ENCODE data around the gene FOSL2. TPM values are rescaled to one million over a fixed set of nuclear protein-coding genes. Genes with fewer than 3 reads are reported as not detected.
A peak's percentile ranks its signal among the peaks of the same experiment; 100 is the strongest.

The FOSL2 gene
- total and polyA plus RNA-seq, 8 donors = 11.7 to 114 (median 15.1) TPM

DNA sequence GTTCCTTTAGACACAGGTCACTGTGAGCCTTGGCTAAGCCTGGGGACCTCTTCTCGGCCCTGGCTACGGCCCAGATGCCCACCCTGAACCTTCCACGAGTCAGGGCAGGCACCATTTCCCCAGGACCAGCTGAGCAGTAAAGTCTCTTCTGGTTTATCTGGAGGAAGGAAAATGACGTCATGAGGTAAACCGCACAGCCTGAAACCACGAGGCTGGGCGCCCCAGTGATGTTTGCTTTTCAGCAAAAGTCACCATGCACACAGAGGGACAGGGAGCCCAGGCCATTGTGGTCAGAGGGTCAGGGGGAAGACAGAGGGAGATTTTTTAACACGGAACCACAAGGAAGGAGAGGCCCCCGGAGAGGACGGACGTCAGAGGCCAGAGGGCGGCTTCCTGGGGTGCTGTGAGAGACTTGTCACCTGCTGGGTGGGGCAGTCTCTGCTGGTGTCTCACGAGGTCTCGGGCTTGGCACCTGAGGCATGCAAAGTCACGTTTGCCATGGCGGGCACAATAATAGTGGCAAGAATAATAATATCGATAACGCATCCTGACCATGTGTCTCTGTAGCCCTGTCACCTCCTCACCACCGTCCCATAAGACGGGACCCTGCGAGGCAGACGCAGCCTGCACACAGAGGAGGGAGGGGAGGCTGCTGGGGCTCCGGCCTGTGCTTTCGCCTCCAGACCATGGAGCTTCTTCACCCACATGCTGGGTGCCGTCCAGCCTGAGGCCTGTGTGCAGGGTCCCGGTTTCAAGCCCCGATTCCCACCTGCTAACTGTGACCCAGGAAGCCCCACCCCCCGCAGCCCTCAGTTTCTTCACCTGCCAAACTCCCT, 33.2 kb upstream of the FOSL2 start:
- no peaks in the 10 kb centered on the region for H3K9me3 ChIP-seq
- TF ChIP-seq, protein P1, sequence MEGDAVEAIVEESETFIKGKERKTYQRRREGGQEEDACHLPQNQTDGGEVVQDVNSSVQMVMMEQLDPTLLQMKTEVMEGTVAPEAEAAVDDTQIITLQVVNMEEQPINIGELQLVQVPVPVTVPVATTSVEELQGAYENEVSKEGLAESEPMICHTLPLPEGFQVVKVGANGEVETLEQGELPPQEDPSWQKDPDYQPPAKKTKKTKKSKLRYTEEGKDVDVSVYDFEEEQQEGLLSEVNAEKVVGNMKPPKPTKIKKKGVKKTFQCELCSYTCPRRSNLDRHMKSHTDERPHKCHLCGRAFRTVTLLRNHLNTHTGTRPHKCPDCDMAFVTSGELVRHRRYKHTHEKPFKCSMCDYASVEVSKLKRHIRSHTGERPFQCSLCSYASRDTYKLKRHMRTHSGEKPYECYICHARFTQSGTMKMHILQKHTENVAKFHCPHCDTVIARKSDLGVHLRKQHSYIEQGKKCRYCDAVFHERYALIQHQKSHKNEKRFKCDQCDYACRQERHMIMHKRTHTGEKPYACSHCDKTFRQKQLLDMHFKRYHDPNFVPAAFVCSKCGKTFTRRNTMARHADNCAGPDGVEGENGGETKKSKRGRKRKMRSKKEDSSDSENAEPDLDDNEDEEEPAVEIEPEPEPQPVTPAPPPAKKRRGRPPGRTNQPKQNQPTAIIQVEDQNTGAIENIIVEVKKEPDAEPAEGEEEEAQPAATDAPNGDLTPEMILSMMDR (IDR thresholded peaks at IDR 0.05) = no peak
- DNase-seq (peak in 3 of 4 donors; percentile 55 to 87 (median 80)), ATAC-seq (peak; percentile 59)
- intact Hi-C loops (cut with DNase I) = no loop called here
- peak overlapping the region in 1 of 2 donors; percentile 80 for H3K27ac ChIP-seq
- H3K36me3 ChIP-seq = no peaks in the 10 kb centered on the region
- peaks cover 12 to 44% of the 10 kb centered on the region in 2 donors for H3K4me1 ChIP-seq
- H3K27me3 ChIP-seq = no peaks in the 10 kb centered on the region
- H3K4me3 ChIP-seq = no peak overlapping the region

DNA sequence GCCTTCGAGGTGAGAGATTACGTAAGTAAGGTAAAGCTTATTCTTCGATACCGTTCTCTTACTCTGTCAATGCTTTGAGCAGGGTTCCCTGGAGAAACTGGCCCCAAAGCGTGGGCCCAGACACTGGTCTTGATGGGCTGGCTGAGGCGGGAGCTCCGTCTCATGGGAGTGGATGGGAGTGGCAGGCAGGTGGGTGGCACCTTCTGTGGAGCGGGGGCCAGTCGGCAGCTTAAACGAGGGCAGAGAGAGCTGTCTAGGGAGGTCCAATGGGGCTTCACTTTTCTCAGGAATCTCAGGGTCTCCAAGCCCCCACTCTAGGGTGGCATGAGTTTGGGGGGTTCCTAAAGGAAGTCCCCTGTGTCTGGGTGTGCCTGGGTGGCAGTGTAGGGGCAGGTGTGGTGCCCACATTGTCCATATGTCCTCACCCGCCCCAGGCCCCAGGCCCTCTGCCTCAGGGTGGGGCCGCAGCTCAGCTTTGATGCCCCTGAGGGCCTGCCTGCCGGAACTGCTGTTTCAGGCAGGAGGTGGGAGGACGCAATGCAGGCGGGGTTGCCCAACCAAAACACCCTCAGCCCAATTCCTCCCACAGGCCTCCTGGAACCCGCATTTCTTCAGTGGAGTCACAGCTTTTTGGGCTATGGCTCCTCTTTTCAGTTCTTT, 32.5 kb upstream of the FOSL2 start:
- H3K4me1 ChIP-seq = peaks cover 12 to 47% of the 10 kb centered on the region in 2 donors
- DNase-seq (no peak), ATAC-seq (no peak)
- no peaks in the 10 kb centered on the region for H3K9me3 ChIP-seq
- intact Hi-C loops (cut with DNase I) = no loop called here
- no peaks in the 10 kb centered on the region for H3K27me3 ChIP-seq
- H3K27ac ChIP-seq = peak overlapping the region in 1 of 2 donors; percentile 80
- H3K4me3 ChIP-seq = no peak overlapping the region
- TF ChIP-seq, protein P1 (IDR thresholded peaks at IDR 0.05) = no peak
- no peaks in the 10 kb centered on the region for H3K36me3 ChIP-seq

DNA sequence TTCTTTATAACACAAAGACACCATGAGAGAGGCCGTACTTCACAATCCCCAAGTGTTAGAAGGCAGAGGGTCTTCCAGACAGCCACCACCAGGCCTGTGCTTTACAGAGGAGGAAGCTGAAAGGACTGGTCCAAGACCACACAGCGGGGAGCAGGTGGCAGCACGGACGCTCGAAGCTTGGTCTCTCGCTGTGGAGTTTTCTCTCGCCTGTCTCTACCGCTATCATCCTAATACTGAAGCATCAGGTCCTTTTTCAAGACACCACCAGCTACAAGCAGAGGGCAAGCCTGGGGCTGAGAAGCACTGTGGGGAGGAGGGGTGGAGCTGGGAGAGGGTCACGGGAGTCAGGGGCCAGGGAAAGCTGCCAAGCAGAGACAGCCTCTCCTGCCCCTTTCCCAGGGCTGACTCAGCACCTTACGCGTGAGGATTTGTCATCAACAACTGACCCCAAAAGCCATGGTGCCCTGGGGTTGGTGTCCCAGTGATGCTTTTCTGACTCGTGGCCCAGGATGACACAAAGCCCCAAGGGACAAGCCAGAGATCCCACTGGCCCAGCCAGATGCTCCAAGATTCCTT, 31.9 kb upstream of the FOSL2 start:
- H3K27ac ChIP-seq = peak overlapping the region in 1 of 2 donors; percentile 80
- TF ChIP-seq, protein P1 (IDR thresholded peaks at IDR 0.05) = no peak
- no peak overlapping the region for H3K4me3 ChIP-seq
- intact Hi-C loops (cut with DNase I) = no loop called here
- no peaks in the 10 kb centered on the region for H3K27me3 ChIP-seq
- no peaks in the 10 kb centered on the region for H3K36me3 ChIP-seq
- peaks cover 10 to 49% of the 10 kb centered on the region in 2 donors for H3K4me1 ChIP-seq
- DNase-seq = peak in 1 of 4 donors; percentile 62
- ATAC-seq = no peak
- no peaks in the 10 kb centered on the region for H3K9me3 ChIP-seq

DNA sequence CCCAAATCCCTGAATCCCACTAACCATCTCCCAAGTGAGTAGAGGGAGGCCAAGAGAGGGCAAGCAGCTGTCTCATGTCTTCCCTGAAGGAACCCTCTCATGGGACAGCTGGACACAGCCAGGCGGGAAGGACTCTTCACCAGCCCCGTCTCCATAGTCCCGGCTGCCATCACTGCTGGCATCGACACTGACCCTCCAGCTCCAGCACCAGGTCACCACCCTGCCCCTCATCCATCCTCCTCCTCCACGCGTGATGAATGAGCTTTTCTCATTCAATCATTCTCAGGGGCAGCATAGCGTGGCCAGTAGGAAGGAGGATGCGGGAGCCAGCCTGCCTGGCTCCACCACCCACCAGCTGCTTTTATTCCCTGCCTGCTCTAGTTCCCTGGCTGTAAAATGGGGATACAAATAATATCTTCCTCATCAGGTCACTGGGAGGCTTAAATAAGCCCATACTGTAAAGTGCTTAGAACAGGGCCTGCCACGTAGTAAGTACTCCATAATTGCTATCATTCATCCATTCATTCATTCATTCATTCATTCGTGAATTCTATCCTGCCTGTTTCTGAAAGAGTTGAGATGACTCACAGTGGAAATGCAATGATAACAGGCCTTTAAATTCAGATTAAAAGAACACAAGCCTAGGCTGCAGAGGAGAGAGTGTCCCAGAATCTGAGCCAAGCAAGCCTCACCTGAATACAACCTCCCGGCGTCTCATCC, 30.5 kb upstream of the FOSL2 start:
- Histone ChIP-seq H3K36me3 (no peaks in the 10 kb centered on the region), H3K4me1 (peaks cover 0 to 53% of the 10 kb centered on the region in 2 donors), H3K27me3 (no peaks in the 10 kb centered on the region), H3K9me3 (no peaks in the 10 kb centered on the region), H3K27ac (no peak overlapping the region), H3K4me3 (no peak overlapping the region)
- TF ChIP-seq, protein P1 (IDR thresholded peaks at IDR 0.05) = no peak
- ATAC-seq (no peak), DNase-seq (no peak)
- intact Hi-C loops (cut with DNase I) = no loop called here

Measured in left lung (tissue), 10 donors.